Mucosa of stomach (tissue), 1 donor: ENCODE data around the gene SLC6A20.

Experiments
- H3K27me3 ChIP-seq: one replicate; pipeline ENCODE4 v1.7.0; 2013; ENCODE audit warnings: mild to moderate bottlenecking, low read length; ENCODE audit not compliant: control insufficient read depth, insufficient read depth
- H3K36me3 ChIP-seq: one replicate; pipeline ENCODE4 v1.7.0; 2013; ENCODE audit warnings: low read length; ENCODE audit not compliant: control insufficient read depth, insufficient read depth
- H3K4me1 ChIP-seq: one replicate; pipeline ENCODE4 v1.7.0; 2013; ENCODE audit warnings: mild to moderate bottlenecking, low read length; ENCODE audit not compliant: control insufficient read depth, insufficient read depth
- H3K4me3 ChIP-seq: one replicate; pipeline ENCODE4 v1.7.0; 2013; ENCODE audit warnings: low read length
- H3K9ac ChIP-seq: one replicate; pipeline ENCODE4 v1.7.0; 2013; ENCODE audit warnings: mild to moderate bottlenecking, low read length, moderate library complexity
- H3K9me3 ChIP-seq: one replicate; pipeline ENCODE4 v1.7.0; 2013; ENCODE audit warnings: mild to moderate bottlenecking, low read length, moderate library complexity; ENCODE audit not compliant: control insufficient read depth
- donor health status: Pancreatic carcinoma.

The SLC6A20 gene

GRCh38 chr3:45795882-45796765 is at the start of gene SLC6A20:
SLC6A20 (minus strand) TSS chr3:45796536; CDS start chr3:45796419, 117 bp downstream.
- H3K36me3 ChIP-seq = no peaks in the 10 kb centered on the region
- peak within 1 kb of the TSS; percentile 25 for H3K4me3 ChIP-seq
- H3K9me3 ChIP-seq = no peaks in the 10 kb centered on the region
- peak within 1 kb of the TSS; percentile 56 for H3K9ac ChIP-seq
- H3K4me1 ChIP-seq = peaks cover 22% of the 10 kb centered on the region
- peaks cover 27% of the 10 kb centered on the region for H3K27me3 ChIP-seq

GRCh38 chr3:45844616-45845015 is 48.3 kb upstream of the SLC6A20 start:
- Histone ChIP-seq H3K36me3 (no peaks in the 10 kb centered on the region), H3K9me3 (no peaks in the 10 kb centered on the region), H3K27me3 (no peaks in the 10 kb centered on the region), H3K4me1 (peaks cover 8% of the 10 kb centered on the region), H3K4me3 (no peak overlapping the region), H3K9ac (no peak overlapping the region)

- H3K9ac ChIP-seq = no peak overlapping the region
- H3K27me3 ChIP-seq = no peaks in the 10 kb centered on the region
- no peak overlapping the region for H3K4me3 ChIP-seq
- no peaks in the 10 kb centered on the region for H3K9me3 ChIP-seq
- peaks cover 8% of the 10 kb centered on the region for H3K4me1 ChIP-seq
- H3K36me3 ChIP-seq = no peaks in the 10 kb centered on the region
Measured at GRCh38 chr3:45842851-45843625, 46.7 kb upstream of the SLC6A20 start.

GRCh38 chr3:45841757-45842491 is 45.6 kb upstream of the SLC6A20 start, which contains the start of gene LZTFL1:
LZTFL1 (minus strand) TSS chr3:45842119; CDS start chr3:45841991, 128 bp downstream.
- H3K9me3 ChIP-seq = no peaks in the 10 kb centered on the region
- no peaks in the 10 kb centered on the region for H3K36me3 ChIP-seq
- H3K4me1 ChIP-seq = peaks cover 8% of the 10 kb centered on the region
- H3K9ac ChIP-seq = peak within 1 kb of the TSS; percentile 68
- H3K27me3 ChIP-seq = no peaks in the 10 kb centered on the region
- peak within 1 kb of the TSS; percentile 48 for H3K4me3 ChIP-seq

- Histone ChIP-seq H3K9ac (peak overlapping the region; percentile 68), H3K4me1 (peaks cover 8% of the 10 kb centered on the region), H3K9me3 (no peaks in the 10 kb centered on the region), H3K36me3 (no peaks in the 10 kb centered on the region), H3K27me3 (no peaks in the 10 kb centered on the region), H3K4me3 (peak overlapping the region; percentile 48)
Measured at GRCh38 chr3:45841420-45841756, 45.1 kb upstream of the SLC6A20 start.

- H3K9ac ChIP-seq = no peak overlapping the region
- H3K4me1 ChIP-seq = peaks cover 8% of the 10 kb centered on the region
- no peaks in the 10 kb centered on the region for H3K9me3 ChIP-seq
- no peak overlapping the region for H3K4me3 ChIP-seq
- H3K27me3 ChIP-seq = no peaks in the 10 kb centered on the region
- no peaks in the 10 kb centered on the region for H3K36me3 ChIP-seq
Measured at GRCh38 chr3:45838466-45838865, 42.1 kb upstream of the SLC6A20 start.

GRCh38 chr3:45832699-45833098 is 36.4 kb upstream of the SLC6A20 start:
- Histone ChIP-seq H3K4me1 (no peaks in the 10 kb centered on the region), H3K9me3 (no peaks in the 10 kb centered on the region), H3K36me3 (no peaks in the 10 kb centered on the region), H3K27me3 (no peaks in the 10 kb centered on the region), H3K4me3 (no peak overlapping the region), H3K9ac (no peak overlapping the region)

GRCh38 chr3:45830121-45830520 is 33.8 kb upstream of the SLC6A20 start:
- Histone ChIP-seq H3K4me3 (no peak overlapping the region), H3K9ac (no peak overlapping the region), H3K4me1 (no peaks in the 10 kb centered on the region), H3K9me3 (no peaks in the 10 kb centered on the region), H3K36me3 (no peaks in the 10 kb centered on the region), H3K27me3 (no peaks in the 10 kb centered on the region)

GRCh38 chr3:45826908-45827307 is 30.6 kb upstream of the SLC6A20 start:
- H3K9me3 ChIP-seq = no peaks in the 10 kb centered on the region

GRCh38 chr3:45826321-45826720 is 30.0 kb upstream of the SLC6A20 start:
- H3K36me3 ChIP-seq = no peaks in the 10 kb centered on the region

More at GRCh38 chr3:45826908-45827307, 30.6 kb upstream of the SLC6A20 start:
- Histone ChIP-seq H3K4me1 (no peaks in the 10 kb centered on the region), H3K27me3 (no peaks in the 10 kb centered on the region), H3K4me3 (no peak overlapping the region), H3K36me3 (no peaks in the 10 kb centered on the region), H3K9ac (no peak overlapping the region)

GRCh38 chr3:45821127-45821526 is 24.8 kb upstream of the SLC6A20 start:
- Histone ChIP-seq H3K9me3 (no peaks in the 10 kb centered on the region), H3K9ac (no peak overlapping the region), H3K27me3 (no peaks in the 10 kb centered on the region), H3K4me1 (peaks cover 20% of the 10 kb centered on the region), H3K4me3 (no peak overlapping the region), H3K36me3 (no peaks in the 10 kb centered on the region)

More at GRCh38 chr3:45826321-45826720, 30.0 kb upstream of the SLC6A20 start:
- no peaks in the 10 kb centered on the region for H3K4me1 ChIP-seq
- no peaks in the 10 kb centered on the region for H3K9me3 ChIP-seq
- H3K27me3 ChIP-seq = no peaks in the 10 kb centered on the region
- no peak overlapping the region for H3K4me3 ChIP-seq
- no peak overlapping the region for H3K9ac ChIP-seq
